Measurements from ENCODE around the gene DOK5. TPM values are rescaled to one million over a fixed set of nuclear protein-coding genes. Genes with fewer than 3 reads are reported as not detected.

Gene DOK5
- total and polyA plus RNA-seq, 2 of the 4 experiments (the other 2 are of a cell fraction): 2.8 to 3.9 TPM

DNA sequence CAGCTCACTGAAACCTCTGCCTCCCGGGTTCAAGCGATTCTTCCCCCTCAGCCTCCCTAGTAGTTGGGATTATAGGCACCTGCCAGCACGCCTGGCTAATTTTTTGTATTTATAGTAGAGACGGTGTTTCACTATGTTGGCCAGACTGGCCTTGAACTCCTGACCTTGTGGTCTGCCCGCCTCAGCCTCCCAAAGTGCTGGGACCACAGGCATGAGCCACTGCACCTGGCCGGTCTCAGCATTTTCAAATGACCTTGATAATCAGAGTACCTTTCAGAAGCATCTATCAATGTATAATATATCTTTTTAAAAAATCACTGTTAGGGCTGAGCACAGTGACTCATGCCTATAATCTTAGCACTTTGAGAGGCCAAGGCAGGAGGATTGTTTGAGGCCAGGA, 143.0 kb downstream of the DOK5 start:
- ChIA-PET POLR2A (ENCODE audit: unreplicated experiment) (no interaction called here), CTCF (no interaction called here)
- in situ Hi-C loops (cut with MboI; ENCODE audit: low sequenced_read_pairs): no loop called here
- Histone ChIP-seq H3K9ac (ENCODE audit: low read depth, low read length) (no peak overlapping the region), H4K91ac (ENCODE audit: insufficient read depth, low read depth, low read length) (no peak overlapping the region), H4K20me1 (ENCODE audit: insufficient read depth, low read length) (no peaks in the 10 kb centered on the region), H3K56ac (ENCODE audit: extremely low read depth, insufficient read depth, low read length) (no peak overlapping the region), H4K8ac (ENCODE audit: low read depth in 2 of 2, low read length in 2 of 2) (no peak overlapping the region), H3K14ac (replicated peaks; ENCODE audit: low read depth, low read length) (no peak overlapping the region), H2AK9ac (replicated peaks; ENCODE audit: low read depth, low read length, poor library complexity) (no peak overlapping the region), H3K79me1 (ENCODE audit: low read depth in 1 of 2, low read length in 2 of 2) (no peaks in the 10 kb centered on the region), H2BK120ac (ENCODE audit: low read depth, low read length) (no peak overlapping the region), H4K5ac (ENCODE audit: low read depth, low read length) (no peak overlapping the region), H3K4ac (ENCODE audit: low read depth, low read length) (no peak overlapping the region), H3K4me1 (ENCODE audit: control insufficient read depth, insufficient read depth, low read length) (no peaks in the 10 kb centered on the region; the same call in 1 of the 2 replicates), H2BK5ac (ENCODE audit: low read depth, low read length, poor library complexity, severe bottlenecking) (no peak overlapping the region), H3K36me3 (ENCODE audit: control insufficient read depth, insufficient read depth, low read length) (no peaks in the 10 kb centered on the region), H2BK15ac (ENCODE audit: low read depth, low read length) (no peak overlapping the region), H2BK20ac (ENCODE audit: low read depth, low read length) (no peak overlapping the region), H3K9me3 (ENCODE audit: control insufficient read depth, insufficient read depth, low read length) (no peaks in the 10 kb centered on the region), H3K27ac (ENCODE audit: insufficient read depth, low read length) (no peak overlapping the region), H3K4me2 (ENCODE audit: low read depth, low read length) (no peak overlapping the region), H3K18ac (ENCODE audit: low read depth, low read length) (no peak overlapping the region), H2AK5ac (ENCODE audit: low read depth, low read length) (no peak overlapping the region), H3K4me3 (ENCODE audit: insufficient read depth, low read depth, low read length) (no peak overlapping the region), H3K23ac (ENCODE audit: low read depth, low read length) (no peak overlapping the region), H3K27me3 (ENCODE audit: control insufficient read depth, insufficient read depth, low read length) (no peaks in the 10 kb centered on the region), H2AFZ (replicated peaks; ENCODE audit: low read length, poor library complexity) (no peak overlapping the region), H3K9me1 (ENCODE audit: insufficient read depth, low read length) (no peaks in the 10 kb centered on the region)
- BruUV-seq (replicated peaks): no TSS peak
- no CpG with 5 or more reads among the region's 6 CpGs for WGBS, 2 experiments (ENCODE audit: extremely low coverage in 2 of 2, insufficient read length in 1 of 2)
- dilution Hi-C loops (cut with HindIII; ENCODE audit: low sequenced_read_pairs, unreplicated experiment): no loop called here
- TF ChIP-seq RCOR1 (IDR thresholded peaks at IDR 0.05; ENCODE audit: insufficient replicate concordance, low read length) (no peak), CHD1 (IDR thresholded peaks at IDR 0.05; ENCODE audit: low read depth, low read length) (no peak), FOS (IDR thresholded peaks at IDR 0.05; ENCODE audit: low read depth, low read length) (no peak), RAD21 (IDR thresholded peaks at IDR 0.05; ENCODE audit: low read length) (no peak), RFX5 (IDR thresholded peaks at IDR 0.05; ENCODE audit: low read depth, low read length) (no peak), MAZ (IDR thresholded peaks at IDR 0.05; ENCODE audit: borderline replicate concordance, low read depth, low read length) (no peak)
- TF ChIP-seq, protein P1, sequence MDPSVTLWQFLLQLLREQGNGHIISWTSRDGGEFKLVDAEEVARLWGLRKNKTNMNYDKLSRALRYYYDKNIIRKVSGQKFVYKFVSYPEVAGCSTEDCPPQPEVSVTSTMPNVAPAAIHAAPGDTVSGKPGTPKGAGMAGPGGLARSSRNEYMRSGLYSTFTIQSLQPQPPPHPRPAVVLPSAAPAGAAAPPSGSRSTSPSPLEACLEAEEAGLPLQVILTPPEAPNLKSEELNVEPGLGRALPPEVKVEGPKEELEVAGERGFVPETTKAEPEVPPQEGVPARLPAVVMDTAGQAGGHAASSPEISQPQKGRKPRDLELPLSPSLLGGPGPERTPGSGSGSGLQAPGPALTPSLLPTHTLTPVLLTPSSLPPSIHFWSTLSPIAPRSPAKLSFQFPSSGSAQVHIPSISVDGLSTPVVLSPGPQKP (IDR thresholded peaks at IDR 0.05; ENCODE audit: borderline replicate concordance, low read depth, low read length): no peak
- TF ChIP-seq, protein P2, sequence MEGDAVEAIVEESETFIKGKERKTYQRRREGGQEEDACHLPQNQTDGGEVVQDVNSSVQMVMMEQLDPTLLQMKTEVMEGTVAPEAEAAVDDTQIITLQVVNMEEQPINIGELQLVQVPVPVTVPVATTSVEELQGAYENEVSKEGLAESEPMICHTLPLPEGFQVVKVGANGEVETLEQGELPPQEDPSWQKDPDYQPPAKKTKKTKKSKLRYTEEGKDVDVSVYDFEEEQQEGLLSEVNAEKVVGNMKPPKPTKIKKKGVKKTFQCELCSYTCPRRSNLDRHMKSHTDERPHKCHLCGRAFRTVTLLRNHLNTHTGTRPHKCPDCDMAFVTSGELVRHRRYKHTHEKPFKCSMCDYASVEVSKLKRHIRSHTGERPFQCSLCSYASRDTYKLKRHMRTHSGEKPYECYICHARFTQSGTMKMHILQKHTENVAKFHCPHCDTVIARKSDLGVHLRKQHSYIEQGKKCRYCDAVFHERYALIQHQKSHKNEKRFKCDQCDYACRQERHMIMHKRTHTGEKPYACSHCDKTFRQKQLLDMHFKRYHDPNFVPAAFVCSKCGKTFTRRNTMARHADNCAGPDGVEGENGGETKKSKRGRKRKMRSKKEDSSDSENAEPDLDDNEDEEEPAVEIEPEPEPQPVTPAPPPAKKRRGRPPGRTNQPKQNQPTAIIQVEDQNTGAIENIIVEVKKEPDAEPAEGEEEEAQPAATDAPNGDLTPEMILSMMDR (conservative IDR thresholded peaks at IDR 0.05; ENCODE audit: low read depth, low read length): no peak
- TF ChIP-seq, protein P3, sequence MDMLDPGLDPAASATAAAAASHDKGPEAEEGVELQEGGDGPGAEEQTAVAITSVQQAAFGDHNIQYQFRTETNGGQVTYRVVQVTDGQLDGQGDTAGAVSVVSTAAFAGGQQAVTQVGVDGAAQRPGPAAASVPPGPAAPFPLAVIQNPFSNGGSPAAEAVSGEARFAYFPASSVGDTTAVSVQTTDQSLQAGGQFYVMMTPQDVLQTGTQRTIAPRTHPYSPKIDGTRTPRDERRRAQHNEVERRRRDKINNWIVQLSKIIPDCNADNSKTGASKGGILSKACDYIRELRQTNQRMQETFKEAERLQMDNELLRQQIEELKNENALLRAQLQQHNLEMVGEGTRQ (IDR thresholded peaks at IDR 0.05; ENCODE audit: low read depth, low read length): no peak
- intact Hi-C loops (cut with micrococcal nuclease): no loop called here
- DNase-seq: no peak
- no peak for ATAC-seq (ENCODE audit: low read depth)
